GM18951 (cell line): ENCODE measurements around the gene ALK.

Source experiments
- POLR2A ChIP-seq: IDR thresholded peaks from 4 replicates; pipeline ENCODE4 v1.6.1; 2011; ENCODE audit warnings: mild to moderate bottlenecking; ENCODE audit not compliant: insufficient read length, insufficient read depth; ENCODE audit errors: extremely low read depth
- in situ Hi-C: fragments of 300-500 bp; cut with MboI; formaldehyde crosslinking; loops from one replicate; pipeline ENCODE4 v1.12.0; 2022; ENCODE audit warnings: low sequenced_read_pairs, mixed read lengths, inconsistent platforms; ENCODE audit not compliant: unreplicated experiment

The ALK gene

GRCh38 chr2:29155578-29155977, 765.8 kb downstream of the ALK start:
- in situ Hi-C loops, result no loop called here
- no peak for TF ChIP-seq POLR2A

GRCh38 chr2:29154610-29155009, 766.8 kb downstream of the ALK start:
- TF ChIP-seq POLR2A, result no peak
- in situ Hi-C loops, result no loop called here

GRCh38 chr2:29147963-29148362, 773.4 kb downstream of the ALK start:
- TF ChIP-seq POLR2A, result no peak
- in situ Hi-C loops, result no loop called here

- TF ChIP-seq POLR2A, result no peak
- in situ Hi-C loops, result no loop called here
Observed at GRCh38 chr2:29146197-29146596, 775.2 kb downstream of the ALK start.

DNA sequence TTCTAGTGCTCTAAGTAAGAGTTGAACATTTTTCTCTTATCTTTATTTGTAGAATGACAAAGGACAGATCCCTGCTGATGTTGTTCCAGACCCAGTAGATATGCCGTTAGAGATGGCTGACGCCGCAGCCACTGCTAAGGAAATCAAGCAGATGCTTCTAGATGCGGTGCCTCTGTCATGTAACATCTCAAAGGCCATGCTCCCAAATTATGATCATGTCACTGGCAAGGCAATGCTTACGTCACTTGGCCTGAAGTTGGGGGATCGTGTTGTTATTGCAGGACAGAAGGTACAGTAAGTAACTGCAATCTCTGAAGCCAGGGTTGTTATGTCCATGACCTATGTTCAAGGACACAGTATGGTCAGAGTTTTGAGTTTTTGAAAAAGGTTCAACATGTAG, 777.7 kb downstream of the ALK start:
- TF ChIP-seq POLR2A, result no peak
- in situ Hi-C loops, result no loop called here
